GM18505 (cell line): Measurements from ENCODE around the gene ZNF418.
A peak's percentile ranks its signal among the peaks of the same experiment; 100 is the strongest.

ENCODE experiments used
- ATAC-seq: cut with Tn5 transposase; IDR thresholded peaks from one replicate; pipeline ENCODE4 v1.9.1; 2021; ENCODE audit not compliant: unreplicated experiment
- POLR2A ChIP-seq: IDR thresholded peaks from 4 replicates; pipeline ENCODE4 v1.6.1; 2011; ENCODE audit warnings: borderline replicate concordance; ENCODE audit not compliant: insufficient read depth, insufficient read length; ENCODE audit errors: extremely low read depth

The ZNF418 gene

GRCh38 chr19:57934820-57935665 is at the start of gene ZNF418:
TSS of gene ZNF418 (minus strand) at chr19:57935402. CDS start at chr19:57933822, 1,580 bp downstream.
- no peak for ATAC-seq
- TF ChIP-seq POLR2A = no peak

DNA sequence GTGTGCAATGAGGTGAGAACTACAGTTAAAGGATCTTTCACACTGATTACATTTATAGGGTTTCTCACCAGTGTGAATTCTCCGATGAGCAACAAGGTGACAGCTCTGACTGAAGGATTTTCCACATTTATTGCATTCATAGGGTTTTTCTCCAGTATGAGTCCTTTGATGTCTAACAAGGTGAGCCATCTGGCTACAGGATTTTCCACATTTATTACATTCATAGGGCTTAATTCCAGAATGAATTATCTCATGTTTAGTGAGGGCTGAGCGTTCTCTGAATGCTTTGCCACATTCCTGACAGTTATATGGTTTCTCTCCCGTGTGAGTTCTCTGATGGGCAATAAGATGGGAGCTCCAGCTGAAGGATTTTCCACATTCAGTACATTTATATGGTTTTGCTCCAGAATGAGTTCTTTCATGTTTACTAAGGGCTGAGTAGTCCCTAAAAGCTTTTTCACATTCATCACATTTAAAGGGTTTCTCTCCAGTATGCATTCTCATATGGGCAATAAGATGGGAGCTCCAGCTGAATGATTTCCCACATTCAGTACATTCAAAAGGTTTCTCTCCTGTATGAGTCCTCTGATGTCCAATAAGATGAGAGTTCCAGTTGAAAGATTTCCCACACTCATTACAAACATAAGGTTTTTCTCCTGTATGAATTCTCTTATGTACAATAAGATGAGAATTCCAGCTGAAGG is 43.5 kb upstream of the ZNF418 start:
- TF ChIP-seq POLR2A = no peak
- ATAC-seq = no peak

- ATAC-seq = no peak
- TF ChIP-seq POLR2A = no peak
Observed at GRCh38 chr19:57974434-57974833, 39.2 kb upstream of the ZNF418 start, which contains the start of gene C19orf18. TSS of gene C19orf18 (minus strand) at chr19:57974534. CDS start at chr19:57974432, 102 bp downstream.

DNA sequence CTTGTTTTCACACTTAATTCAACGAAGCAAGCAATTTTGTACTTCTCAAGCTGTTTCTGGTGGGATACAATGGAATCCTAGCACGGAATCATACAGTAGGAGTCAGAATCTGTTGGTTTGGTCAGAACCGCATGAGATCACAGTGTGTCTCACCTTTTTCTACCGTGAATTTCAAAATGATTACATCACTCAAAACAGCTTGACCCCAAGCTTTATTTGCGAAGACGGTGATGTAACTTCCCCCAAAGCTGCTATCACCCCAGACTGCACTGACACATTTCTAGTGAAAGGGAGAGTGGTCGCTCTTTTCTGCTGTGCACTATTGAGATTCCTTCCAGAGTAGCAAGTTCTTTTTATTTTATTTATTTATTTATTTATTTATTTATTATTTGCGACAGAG is 29.6 kb upstream of the ZNF418 start:
- TF ChIP-seq POLR2A = no peak
- ATAC-seq = no peak

- no peak for ATAC-seq
- no peak for TF ChIP-seq POLR2A
Observed at GRCh38 chr19:57961785-57962184, 26.6 kb upstream of the ZNF418 start.

DNA sequence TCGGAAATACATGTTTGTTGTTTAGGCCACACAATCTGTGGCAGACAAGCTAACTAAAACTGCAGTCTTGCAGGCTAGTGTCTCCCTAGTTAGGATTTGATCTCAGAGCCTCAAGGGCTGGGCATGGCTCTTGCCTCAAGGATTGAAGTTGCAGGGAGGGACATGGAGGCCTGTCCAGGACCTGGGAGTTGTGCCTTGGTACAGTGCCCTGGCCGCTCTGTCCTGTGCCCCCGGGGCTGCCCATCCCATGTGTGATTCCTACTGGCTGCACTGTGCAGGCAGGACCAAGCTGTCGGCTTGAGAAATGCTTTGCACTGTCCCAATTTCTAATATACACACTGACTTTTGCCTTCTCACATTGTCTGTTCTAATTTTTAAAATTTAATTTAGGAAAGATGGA is 19.8 kb upstream of the ZNF418 start:
- no peak for TF ChIP-seq POLR2A
- ATAC-seq = no peak

- no peak for ATAC-seq
- TF ChIP-seq POLR2A = no peak
Observed at GRCh38 chr19:57949702-57950101, 14.5 kb upstream of the ZNF418 start.

DNA sequence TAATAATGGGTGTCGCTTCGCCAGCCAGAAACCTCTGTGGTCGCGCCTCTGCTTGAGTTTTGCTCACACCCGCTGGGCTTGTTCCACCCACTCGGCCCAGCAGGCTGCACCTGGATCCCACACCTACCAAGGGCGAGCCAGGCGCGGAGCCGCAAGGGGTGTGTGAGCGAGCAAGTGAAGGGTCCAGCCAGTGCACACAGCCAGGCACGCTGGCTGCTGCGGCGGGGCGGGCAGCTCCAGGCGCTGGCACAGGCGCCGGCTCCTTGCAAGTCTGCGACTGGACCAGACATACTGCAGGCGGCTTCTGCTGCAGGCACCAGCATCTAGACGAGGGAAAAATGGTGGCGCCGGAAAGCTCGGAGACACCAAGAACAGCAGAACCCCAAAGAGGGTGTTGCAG is 14.1 kb upstream of the ZNF418 start:
- TF ChIP-seq POLR2A = no peak
- no peak for ATAC-seq

GRCh38 chr19:57947419-57948134 is 12.4 kb upstream of the ZNF418 start, which contains the start of gene ZNF256:
TSS of gene ZNF256 (minus strand) at chr19:57947706. CDS start at chr19:57947474, 232 bp downstream.
- ATAC-seq = peak; percentile 88
- TF ChIP-seq POLR2A = peak; percentile 66

GRCh38 chr19:57947088-57947418 is 11.9 kb upstream of the ZNF418 start:
- no peak for TF ChIP-seq POLR2A
- no peak for ATAC-seq

- no peak for ATAC-seq
- TF ChIP-seq POLR2A = no peak
Observed at GRCh38 chr19:57946316-57946715, 11.1 kb upstream of the ZNF418 start.

DNA sequence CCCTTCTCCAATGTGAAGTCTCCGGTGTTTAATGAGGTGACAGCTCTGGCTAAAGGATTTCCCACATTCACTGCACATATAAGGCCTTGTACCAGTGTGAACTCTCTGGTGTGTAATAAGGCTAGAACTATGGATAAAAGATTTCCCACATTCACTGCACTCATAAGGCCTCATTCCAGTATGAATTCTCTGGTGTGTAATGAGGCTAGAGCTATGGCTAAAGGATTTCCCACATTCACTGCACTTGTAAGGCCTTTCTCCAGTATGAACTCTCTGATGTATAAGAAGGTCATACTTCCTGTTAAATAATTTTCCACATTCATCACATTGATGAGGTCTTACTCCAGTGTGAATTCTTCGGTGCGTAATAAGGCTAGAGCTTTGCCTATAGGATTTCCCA is 6.4 kb upstream of the ZNF418 start:
- no peak for TF ChIP-seq POLR2A
- ATAC-seq = no peak

GRCh38 chr19:57935731-57936130 is 529 bp upstream of the ZNF418 start:
- TF ChIP-seq POLR2A = no peak
- ATAC-seq = no peak
